Hematopoietic multipotent progenitor cell treated with erythropoietin and hydrocortisone succinate and interleukin-3 and kit ligand, for 4 days (in vitro differentiated cells): ENCODE measurements around the gene RBM44.

ENCODE experiments used
- DNase-seq: peaks from one replicate; pipeline ENCODE4 v3.0.0-alpha.2; 2015

The RBM44 gene

DNA sequence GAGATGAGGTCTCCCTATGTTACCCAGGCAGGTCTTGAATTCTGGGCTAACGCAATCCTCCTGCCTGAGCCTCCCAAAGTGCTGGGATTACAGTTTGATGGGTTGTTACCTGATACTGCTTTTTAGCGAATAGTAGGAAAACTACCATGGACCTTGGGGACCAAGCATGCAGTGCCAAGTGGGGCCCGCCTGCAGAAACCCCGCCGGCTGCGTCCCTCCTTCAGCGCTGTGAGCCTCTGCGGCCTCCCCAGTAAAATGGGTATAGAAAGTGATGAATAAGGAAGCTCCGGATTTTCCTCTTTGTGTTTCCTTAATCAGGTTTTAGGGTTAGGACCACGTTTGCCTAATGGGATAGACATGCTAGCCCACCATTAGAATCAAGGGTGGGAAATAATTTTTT lies 91.2 kb downstream of the RBM44 start:
- no peak for DNase-seq
